Tongue (tissue), 2 donors: ENCODE measurements around the gene MAB21L2. TPM values are rescaled to one million over a fixed set of nuclear protein-coding genes. Genes with fewer than 3 reads are reported as not detected.

Source experiments
- DNase-seq: peaks from one replicate; pipeline ENCODE4 v3.0.0-alpha.2; 2015
- total RNA-seq: library from RNA; depleted of rRNA; stranded (reverse); fragments of >200 nt; gene quantifications from one replicate; pipeline ENCODE4 v1.2.3, GENCODE V29; 2014

Gene MAB21L2
- total RNA-seq, 1 donor from 2014 or later = 0.10 TPM

GRCh38 chr4:150577796-150578195 lies 4.2 kb upstream of the MAB21L2 start:
- DNase-seq = peak; percentile 5

DNA sequence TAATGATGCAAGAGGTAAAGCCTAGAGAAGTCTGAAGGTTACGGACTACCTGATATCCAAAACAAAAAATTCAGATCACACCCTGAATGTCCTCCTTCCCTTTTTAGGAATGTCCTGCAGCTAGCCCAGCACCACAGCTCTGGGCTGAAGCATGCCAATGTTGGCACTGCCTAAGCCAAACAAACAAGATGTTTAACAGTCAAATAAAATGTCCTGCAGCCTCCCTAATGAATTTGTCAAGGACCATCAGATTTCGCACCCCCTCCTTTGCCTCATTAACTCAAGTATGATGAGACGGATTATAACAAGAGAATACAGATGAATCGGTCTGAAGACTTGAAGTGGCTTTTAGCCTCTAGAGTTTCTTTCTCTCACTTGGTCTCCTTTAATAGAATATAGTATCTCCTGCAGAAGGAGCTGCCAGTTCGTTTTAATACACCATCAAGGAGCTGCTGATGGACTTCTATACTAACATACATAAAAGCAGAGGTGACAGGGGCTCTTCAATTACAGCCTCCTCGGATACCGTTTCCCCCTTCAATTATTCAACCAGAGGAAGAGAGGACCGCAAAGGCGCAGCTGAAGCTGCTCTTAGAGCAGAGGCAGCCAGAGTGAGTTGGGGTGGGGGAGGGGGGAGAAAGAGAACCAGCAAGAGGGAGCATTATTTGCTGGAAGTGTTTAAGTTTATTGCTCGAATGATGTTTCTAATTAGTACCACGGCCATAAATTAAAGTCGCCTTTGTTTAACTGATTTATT lies 3.0 kb upstream of the MAB21L2 start:
- peak; percentile 53 for DNase-seq

- peak; percentile 60 for DNase-seq
Measured at GRCh38 chr4:150579551-150580234, 2.3 kb upstream of the MAB21L2 start.

- DNase-seq = peak; percentile 41
Measured at GRCh38 chr4:150580306-150580705, 1.6 kb upstream of the MAB21L2 start.

GRCh38 chr4:150581056-150581605 lies 820 bp upstream of the MAB21L2 start:
- peak; percentile 25 for DNase-seq

GRCh38 chr4:150581641-150582051 lies 305 bp upstream of the MAB21L2 start:
- peak; percentile 76 for DNase-seq

GRCh38 chr4:150582873-150583286 lies 929 bp downstream of the MAB21L2 start:
- peak; percentile 21 for DNase-seq

DNA sequence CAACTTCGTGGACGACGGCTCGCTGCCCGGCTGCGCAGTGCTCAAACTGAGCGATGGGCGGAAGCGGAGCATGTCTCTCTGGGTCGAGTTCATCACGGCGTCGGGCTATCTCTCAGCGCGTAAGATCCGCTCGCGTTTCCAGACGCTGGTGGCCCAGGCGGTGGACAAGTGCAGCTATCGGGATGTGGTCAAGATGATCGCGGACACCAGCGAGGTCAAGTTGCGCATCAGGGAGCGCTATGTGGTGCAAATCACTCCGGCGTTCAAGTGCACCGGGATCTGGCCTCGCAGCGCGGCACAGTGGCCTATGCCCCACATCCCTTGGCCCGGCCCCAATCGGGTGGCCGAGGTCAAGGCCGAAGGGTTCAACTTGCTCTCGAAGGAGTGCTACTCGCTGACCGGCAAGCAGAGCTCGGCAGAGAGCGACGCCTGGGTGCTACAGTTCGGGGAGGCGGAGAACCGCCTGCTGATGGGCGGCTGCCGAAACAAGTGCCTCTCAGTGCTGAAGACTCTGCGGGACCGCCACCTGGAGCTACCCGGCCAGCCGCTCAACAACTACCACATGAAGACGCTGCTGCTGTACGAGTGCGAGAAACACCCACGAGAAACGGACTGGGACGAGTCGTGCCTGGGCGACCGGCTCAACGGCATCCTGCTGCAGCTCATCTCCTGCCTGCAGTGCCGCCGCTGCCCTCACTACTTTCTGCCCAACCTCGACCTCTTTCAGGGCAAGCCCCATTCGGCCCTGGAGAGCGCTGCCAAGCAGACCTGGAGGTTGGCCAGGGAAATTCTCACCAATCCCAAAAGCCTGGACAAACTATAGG lies 1.5 kb downstream of the MAB21L2 start:
- DNase-seq = peak; percentile 59

- peak; percentile 10 for DNase-seq
Measured at GRCh38 chr4:150584111-150584915, 2.4 kb downstream of the MAB21L2 start.

GRCh38 chr4:150585611-150586010 lies 3.7 kb downstream of the MAB21L2 start:
- peak; percentile 15 for DNase-seq

- no peak for DNase-seq
Measured at GRCh38 chr4:150586162-150586810, 4.3 kb downstream of the MAB21L2 start.

DNA sequence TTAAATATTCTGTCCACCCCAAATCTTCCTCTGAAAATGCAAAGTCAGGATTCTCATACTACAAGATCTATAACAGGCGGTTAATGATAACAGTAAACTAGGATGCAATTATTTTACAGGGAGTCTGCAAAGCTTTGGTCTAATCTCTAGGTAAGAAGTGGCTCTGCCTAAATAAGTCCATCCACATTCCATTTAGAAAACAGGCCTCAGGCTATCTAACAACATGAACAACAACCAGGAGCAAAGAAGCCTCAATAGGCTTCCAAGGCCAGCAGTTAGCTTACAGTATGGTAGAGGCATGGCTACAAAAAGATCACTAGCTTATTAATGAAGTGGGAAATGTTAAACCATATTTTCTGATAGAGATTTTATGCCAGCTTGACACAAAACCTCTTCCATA lies 6.4 kb downstream of the MAB21L2 start:
- DNase-seq = no peak

DNA sequence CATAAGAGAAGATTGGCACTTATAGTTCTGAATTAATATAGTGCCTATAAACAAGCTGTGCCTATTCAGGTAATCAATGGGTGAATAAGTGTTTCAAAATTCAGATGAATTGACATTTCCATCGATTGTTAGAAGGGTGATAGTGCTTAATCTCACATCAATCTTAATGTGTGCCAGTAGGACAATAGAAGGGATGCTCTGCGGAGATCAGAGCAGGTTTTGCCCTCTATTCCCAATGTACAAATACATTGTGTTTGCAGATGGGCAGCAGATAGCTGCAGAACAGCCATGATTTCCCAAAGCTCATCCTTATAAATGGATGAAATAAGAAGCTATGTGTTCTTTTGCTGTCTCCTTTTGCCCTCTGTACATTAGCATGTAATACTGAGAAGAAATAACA lies 7.2 kb downstream of the MAB21L2 start:
- DNase-seq = no peak

DNA sequence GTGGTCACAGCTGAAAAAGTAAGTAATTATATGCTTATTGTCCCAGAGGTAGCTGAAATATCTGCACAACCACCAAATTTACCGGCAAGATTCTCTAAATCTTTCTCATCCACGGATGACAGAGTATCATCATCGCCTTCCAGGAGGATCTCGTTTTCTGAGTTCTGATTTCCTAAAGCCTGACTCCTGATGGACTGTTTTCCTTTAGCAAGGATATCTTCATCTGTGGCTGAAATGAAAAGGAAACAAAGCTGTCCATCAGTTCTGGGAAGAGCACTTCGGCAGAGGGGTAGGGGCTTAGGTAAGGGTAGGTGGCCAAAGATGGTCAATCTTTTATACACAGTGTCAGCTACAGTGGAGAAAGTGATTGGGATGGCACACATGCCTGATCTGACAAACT lies 8.7 kb downstream of the MAB21L2 start:
- no peak for DNase-seq

- DNase-seq = peak; percentile 10
Measured at GRCh38 chr4:150591406-150591805, 9.5 kb downstream of the MAB21L2 start.

DNA sequence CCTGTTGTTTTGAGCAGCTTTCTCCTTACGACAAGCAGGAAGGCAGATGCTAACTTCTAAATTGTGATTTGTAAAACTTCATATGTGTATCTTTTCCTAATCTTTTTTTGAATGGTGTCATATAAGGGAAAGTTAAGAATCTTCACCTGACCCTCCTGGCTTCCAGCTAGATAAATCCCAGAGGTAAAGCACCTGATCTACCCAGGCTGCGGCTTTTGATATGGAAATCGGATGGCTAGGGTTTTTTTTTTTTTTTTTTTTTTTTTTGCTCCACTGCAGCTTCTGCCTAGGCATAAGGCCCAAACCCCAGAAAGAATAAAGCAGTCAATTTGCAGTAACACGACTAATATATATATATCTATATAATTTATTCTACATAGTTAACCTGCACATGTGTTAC lies 10.0 kb downstream of the MAB21L2 start:
- DNase-seq = no peak

DNA sequence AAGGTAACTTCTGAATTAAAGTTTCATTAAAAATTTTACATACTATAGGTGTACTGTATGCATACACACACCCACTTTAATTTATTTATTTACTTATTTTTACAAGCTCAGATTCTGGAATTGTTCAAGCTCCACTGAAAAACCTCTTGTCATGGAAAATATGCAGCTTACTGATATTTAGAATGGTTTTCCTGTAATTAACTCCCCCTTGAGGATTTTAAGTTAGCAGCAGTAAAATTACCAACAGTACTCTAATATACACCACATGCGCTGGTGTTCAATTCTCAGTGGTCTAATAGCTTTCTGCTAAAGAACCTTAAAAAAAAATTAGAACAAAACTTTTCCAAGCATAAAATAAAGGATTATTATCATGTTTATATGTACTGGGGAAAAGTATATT lies 12.0 kb downstream of the MAB21L2 start:
- DNase-seq = peak; percentile 15

GRCh38 chr4:150598909-150599308 lies 17.0 kb downstream of the MAB21L2 start:
- DNase-seq = no peak

DNA sequence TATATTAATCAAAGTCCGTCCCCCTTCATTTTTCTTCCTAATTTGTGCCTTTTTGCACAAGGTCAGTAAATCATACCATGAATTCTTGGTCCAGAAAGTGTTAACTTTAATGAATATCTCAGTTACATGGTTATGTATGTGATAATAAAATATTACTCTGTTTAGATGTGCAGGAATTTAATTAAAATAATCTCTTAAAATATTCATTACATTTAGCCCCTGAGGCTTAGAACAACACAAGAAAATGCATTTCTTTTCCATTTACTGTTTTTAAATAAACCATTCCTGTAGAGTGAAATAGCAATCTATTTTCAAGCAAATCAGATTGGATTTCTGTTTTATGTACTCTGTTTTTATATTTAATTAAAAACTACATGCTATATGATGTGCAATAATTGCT lies 17.6 kb downstream of the MAB21L2 start:
- DNase-seq = no peak

GRCh38 chr4:150600812-150601445 lies 19.0 kb downstream of the MAB21L2 start:
- no peak for DNase-seq

DNA sequence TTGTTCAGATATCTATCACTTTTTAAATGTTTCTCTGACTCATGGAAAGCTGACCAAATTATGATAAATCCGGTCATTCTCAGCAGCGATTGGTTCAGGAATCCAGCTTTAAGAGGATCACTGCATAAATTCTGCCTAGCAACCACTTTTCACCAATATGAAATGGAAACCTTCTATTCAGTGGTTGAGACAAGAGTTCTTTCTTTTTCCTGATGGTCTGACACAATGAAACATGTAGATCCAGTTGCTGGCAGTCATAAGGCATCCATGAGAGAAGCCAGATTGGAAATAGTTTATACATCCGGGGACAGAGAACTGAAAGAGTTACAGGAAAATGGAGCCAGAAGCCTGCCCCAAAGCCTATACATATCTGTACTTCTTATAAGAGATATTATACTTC lies 27.2 kb downstream of the MAB21L2 start:
- DNase-seq = no peak
